ENCODE measurements around the gene PNPLA7.

DNA sequence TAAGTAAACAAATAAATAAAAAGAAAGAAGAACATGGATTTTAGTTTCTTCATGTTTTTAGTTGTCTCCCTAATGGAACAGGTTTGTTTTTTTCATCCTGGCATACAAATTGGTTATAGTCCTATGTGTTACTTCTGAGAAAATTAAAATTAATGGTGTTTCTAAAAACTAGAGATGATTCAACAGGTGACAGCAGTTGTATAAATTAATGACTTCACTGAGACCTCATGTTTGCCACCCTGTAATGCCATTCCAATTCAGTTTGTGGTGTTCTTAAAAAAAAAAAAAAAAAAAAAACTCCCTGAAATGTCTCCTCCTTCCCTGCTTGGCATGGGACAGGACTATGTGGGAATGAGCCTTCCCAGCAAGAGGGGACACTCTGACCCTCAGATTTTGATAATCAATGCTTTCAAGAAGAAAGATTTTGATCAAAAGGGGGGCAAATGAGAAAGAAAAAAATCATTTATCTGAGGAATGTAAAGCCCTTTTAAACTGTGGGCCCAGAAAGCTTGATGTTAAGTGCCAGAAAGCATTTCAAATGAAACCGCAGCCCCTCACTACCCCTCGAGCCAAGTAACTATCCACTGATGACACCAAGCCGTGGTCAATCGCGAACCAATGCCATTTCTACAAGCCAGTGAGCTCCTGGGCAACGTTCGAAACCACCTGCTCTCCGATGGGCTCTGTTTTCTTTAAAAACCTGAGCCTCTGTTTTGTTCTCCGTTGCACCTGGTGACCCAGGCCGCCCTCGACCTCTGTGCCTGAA is 128.2 kb downstream of the PNPLA7 start:
- TF ChIP-seq, protein P1, sequence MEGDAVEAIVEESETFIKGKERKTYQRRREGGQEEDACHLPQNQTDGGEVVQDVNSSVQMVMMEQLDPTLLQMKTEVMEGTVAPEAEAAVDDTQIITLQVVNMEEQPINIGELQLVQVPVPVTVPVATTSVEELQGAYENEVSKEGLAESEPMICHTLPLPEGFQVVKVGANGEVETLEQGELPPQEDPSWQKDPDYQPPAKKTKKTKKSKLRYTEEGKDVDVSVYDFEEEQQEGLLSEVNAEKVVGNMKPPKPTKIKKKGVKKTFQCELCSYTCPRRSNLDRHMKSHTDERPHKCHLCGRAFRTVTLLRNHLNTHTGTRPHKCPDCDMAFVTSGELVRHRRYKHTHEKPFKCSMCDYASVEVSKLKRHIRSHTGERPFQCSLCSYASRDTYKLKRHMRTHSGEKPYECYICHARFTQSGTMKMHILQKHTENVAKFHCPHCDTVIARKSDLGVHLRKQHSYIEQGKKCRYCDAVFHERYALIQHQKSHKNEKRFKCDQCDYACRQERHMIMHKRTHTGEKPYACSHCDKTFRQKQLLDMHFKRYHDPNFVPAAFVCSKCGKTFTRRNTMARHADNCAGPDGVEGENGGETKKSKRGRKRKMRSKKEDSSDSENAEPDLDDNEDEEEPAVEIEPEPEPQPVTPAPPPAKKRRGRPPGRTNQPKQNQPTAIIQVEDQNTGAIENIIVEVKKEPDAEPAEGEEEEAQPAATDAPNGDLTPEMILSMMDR (IDR thresholded peaks at IDR 0.05) = no peak
- no peak for TF ChIP-seq POLR2AphosphoS5 (IDR thresholded peaks at IDR 0.05)
- no peak for TF ChIP-seq POLR2A (IDR thresholded peaks at IDR 0.05)
- TF ChIP-seq EP300 (IDR thresholded peaks at IDR 0.05; ENCODE audit: low read depth) = no peak

Data from transverse colon (tissue), 4 donors.